ENCODE results near the gene TBC1D1.
A peak's percentile ranks its signal among the peaks of the same experiment; 100 is the strongest.

The TBC1D1 gene

GRCh38 chr4:38155589-38156294, 264.9 kb downstream of the TBC1D1 start:
- no peak for DNase-seq

- DNase-seq = no peak
Measured at GRCh38 chr4:38157592-38157991, 266.7 kb downstream of the TBC1D1 start.

DNA sequence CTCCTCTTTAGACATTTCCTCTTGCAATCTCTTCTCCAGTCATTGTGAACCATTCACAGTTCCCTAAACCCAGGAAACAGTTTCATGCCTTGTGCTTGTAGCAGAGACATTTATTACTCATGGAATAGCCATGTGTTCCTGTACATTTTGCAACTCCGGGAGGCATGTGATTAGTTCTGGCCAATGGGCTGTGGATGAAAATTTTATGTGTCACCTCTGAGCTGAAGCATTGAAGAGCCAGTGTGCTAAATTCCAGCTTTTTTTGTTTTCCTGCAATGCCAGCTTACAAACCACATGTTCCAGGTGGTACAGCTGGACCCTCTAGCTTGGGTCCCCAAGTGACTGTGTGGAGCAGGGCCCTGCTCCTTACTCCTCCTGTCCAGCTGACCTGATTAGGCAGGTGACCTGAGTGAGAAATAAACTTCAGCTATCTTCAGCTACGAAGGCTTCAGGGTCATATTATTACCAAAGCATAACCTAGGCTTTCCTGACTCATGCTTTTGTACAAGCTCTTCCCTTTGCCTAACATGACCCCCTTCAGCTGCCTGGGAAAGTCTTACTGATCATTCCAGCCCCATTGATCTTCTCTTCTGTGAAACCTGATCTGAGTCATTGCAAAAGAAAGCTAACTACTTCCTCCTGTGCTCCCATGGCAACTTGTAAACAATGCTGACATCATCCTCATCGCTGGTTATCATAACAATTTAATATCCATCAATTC, 269.8 kb downstream of the TBC1D1 start:
- peak; percentile 72 to 86 for DNase-seq

- no peak for DNase-seq
Measured at GRCh38 chr4:38161208-38162113, 270.6 kb downstream of the TBC1D1 start.

GRCh38 chr4:38162240-38162784, 271.4 kb downstream of the TBC1D1 start:
- DNase-seq = no peak

GRCh38 chr4:38163216-38164006, 272.5 kb downstream of the TBC1D1 start:
- DNase-seq = no peak

DNA sequence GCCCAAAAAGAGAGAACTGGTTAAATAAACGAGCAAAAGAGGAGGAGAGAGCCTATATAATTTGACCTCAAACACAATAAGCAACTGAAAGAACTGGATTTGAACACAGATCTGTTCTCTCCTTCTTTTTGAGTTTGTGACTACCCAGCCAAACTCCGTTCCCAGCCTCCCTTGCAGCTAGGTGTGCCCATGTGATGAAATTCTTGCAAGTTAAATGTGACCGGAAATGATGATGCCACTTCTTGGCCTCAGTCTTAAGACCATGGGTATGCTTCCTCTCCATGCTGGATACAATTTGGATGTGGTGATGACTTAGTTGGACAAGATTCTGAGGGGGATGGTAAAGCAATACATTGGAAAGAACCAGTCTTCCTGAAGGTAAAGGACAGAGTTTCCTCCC, 273.5 kb downstream of the TBC1D1 start:
- no peak for DNase-seq

- DNase-seq = peak; percentile 9 to 35
Measured at GRCh38 chr4:38166082-38166481, 275.2 kb downstream of the TBC1D1 start.

DNA sequence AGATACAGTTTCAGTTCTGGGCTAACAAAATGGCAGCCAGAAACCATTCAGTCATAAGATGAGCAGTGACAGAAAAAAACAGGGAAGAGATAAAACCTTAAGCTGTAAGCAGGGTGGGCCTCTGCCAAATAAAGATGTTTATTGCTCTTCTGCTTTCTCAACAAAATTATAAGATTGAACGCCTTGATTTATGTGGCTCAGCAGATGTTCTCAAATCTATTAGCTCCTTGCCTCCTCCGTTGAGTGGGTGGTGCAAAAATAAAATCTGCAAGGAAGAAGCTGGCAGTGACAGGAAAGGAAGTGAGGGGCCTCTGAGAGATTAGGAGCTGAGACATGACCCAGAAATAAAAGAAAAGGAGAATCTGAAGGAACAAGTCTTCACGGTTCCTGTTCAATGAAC, 275.9 kb downstream of the TBC1D1 start:
- DNase-seq = no peak

- DNase-seq = no peak
Measured at GRCh38 chr4:38167973-38168372, 277.1 kb downstream of the TBC1D1 start.

DNA sequence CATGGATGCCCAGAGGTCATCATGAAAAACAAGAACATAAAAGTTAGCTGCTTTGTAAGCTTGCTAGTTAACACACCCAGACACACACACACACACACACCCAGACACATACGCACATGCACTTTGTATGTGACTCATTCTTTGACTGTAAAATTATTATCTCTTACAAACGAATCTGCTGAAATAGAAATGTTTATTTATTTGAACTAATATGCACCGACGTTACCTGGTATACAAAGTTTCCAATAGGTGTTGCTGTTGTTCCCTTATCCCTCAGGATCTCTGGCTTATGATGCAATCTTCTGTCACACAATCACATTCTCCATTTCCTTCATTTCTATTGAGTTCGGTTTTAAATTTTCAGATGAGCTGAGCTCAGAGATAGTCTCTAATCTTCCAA, 278.6 kb downstream of the TBC1D1 start:
- no peak for DNase-seq

DNA sequence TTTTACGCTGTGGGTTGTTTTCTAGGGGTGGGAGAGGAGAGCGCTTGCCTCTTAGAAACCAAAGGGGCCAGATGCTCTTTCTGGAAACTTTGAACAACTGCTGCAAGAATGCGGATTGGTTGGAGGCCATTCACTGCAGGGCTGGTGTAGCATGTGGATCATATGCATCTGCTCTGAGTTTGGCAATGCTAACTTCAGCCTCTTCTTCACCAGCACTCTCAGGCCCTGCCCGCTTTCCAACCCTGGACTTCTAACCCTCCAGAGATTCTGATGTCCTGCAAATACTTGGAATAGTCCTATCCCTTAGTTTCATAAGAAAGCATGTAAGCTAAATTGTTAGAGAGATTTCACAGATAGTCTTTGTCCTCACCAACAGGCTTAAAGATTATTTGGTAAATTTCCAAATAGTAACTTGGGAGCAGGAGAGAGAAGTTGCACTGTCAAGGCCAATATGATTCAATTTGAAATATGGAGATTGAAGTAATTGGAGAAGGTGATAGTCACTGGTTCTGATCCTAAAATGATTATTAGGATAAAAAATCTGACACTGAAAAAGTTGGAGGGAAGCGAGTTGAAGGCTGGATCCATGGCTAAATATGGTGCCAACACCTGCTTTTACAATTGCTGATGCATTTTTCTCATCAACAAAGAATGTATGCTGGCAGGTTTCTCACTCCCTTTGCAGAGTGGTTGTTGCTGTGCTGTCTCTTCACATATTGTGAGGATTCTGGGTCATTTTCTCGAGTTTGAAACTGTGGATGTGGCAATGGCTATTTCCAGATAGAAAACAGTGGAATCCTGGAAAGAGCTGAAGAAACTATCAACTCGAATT, 279.7 kb downstream of the TBC1D1 start:
- DNase-seq = no peak

- DNase-seq = no peak
Measured at GRCh38 chr4:38172078-38172477, 281.2 kb downstream of the TBC1D1 start.

GRCh38 chr4:38173935-38174518, 283.1 kb downstream of the TBC1D1 start:
- no peak for DNase-seq

DNA sequence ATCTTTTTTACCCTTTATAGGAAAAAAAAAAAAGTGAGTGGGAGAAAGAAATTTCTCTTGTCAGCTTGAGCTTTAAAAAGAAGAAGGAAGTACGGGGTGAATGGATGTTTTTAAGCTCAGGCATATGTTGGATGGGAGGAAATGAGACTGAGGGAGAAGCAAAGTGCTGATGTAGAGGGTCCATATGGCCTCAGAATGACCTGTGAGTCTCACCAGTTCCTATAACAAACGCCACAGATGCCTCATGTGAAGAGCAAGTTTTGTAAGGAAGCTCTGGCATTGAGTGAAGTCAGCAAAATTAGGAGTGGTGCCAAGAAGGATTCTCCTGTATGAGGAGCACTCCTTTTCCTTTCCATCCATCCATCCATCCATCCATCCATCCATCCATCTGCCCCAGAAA, 283.9 kb downstream of the TBC1D1 start:
- peak in 1 of 2 donors; percentile 21 for DNase-seq

GRCh38 chr4:38176165-38176564, 285.3 kb downstream of the TBC1D1 start:
- no peak for DNase-seq

DNA sequence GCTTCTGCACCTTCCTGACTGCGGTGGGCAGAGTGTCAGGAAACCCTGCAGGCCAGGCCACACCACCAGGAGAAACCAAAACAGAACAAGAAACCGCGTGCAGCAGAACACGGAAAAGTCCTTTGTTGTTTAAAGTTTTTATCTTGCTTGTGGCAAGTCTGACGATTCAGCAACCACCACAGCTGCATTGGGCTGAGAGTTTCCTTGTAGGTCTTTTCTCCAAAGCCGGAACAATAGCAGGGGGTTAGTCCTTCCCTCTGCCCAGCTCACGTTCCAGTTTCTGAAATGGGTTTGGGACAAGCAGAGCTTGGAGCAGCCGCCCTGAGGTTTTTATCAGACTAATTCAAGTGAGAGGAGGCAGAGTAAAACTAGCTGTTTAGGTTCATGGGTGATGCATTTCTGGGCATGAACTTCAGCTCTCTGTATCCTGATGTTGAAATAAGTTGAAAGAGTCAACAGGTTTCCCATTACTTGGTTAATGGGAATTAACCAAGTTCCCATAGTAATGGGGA, 286.2 kb downstream of the TBC1D1 start:
- DNase-seq = peak; percentile 45 to 59

DNA sequence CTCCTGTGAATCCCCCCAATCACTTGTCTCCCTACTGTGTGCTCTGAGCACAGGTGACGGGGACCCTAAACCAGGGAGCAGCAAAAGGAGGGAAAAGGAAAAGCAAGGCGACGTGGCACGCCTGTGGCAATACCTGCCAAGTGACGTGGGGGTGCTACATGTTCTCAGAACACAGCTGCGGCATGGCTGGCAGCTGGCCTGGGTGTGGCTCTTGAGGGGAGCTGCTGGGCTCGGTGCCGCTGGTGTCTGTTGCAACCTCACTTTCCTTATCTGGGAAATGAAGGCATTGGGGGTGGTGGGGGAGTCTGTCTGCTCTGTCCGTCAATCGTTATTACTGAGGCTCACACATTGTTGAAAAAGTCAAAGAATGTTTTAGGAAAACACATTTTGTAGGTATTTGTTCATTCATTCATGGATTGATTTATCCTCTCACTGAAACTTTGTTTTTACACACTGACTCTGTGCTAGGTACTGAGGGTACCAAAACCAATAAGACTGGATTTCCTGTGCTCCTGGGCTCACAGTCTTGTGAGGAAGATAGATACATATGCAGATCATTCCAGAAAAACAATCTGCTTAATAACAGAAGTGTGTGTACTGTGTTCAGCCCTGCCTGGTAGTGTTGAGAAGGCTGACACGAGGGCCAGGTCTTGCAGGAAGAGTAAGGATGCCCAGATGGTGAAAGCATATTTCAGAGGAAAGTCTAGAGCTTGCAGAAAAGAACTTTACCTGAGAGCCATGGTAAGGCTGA, 286.9 kb downstream of the TBC1D1 start:
- peak; percentile 46 to 54 for DNase-seq

DNA sequence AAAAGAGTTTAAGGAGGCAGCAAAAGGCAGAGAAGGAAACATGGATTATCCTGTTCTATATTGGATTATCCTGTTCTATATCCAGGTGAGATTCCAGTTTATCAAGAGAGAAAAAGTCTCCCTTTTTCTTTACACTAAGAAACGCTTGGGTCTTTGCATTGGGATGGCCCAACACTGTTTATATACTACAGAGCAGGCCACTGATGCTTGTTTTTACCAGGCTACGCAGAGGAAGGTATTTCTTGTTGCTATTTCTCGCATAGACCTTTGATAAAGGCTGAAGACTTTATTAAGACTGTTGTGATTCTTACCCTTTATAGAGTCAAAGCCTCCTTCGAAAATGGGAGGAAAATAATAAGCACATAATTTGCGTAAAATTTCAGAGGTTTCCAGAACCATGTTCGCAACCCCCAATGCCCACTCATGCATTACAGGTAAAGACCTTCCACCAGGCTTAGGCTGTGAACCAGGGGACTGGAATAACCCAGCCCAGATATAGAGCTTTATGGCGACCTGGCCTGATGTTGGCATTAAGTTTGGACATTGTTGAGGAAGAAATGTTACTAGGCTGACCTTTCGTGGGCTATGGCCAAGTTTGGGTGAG, 287.6 kb downstream of the TBC1D1 start:
- DNase-seq = no peak
